CD4-positive, alpha-beta T cell treated with Interferon alpha-2 for 1 hour (primary cell): Measurements from ENCODE around the gene SNX9.
"Not testable (repeated sequence)": the region's sequence is repeated elsewhere in the genome, so short reads cannot be mapped to it uniquely, and the experiment has no call there.

ENCODE experiments used
- DNase-seq, 2 donors: peaks; one replicate each; pipeline ENCODE4 v3.0.0-alpha.2; 2020 to 2022

The SNX9 gene

GRCh38 chr6:157891544-157892362 lies 68.7 kb downstream of the SNX9 start:
- no peak for DNase-seq

GRCh38 chr6:157892363-157892877 lies 69.4 kb downstream of the SNX9 start:
- DNase-seq, result peak in 1 of 2 donors; percentile 26

GRCh38 chr6:157893238-157893637 lies 70.2 kb downstream of the SNX9 start:
- DNase-seq, result peak; percentile 61 to 62

- no peak for DNase-seq
These were observed 72.5 kb downstream of the SNX9 start for GRCh38 chr6:157895585-157895984.

GRCh38 chr6:157896932-157897331 lies 73.9 kb downstream of the SNX9 start:
- DNase-seq, result no peak

- DNase-seq, result peak; percentile 16 to 23
These were observed 75.1 kb downstream of the SNX9 start for GRCh38 chr6:157898169-157898568.

GRCh38 chr6:157898640-157899039 lies 75.6 kb downstream of the SNX9 start:
- no peak for DNase-seq

GRCh38 chr6:157900262-157900661 lies 77.2 kb downstream of the SNX9 start:
- not testable (repeated sequence) for DNase-seq

GRCh38 chr6:157900751-157901150 lies 77.7 kb downstream of the SNX9 start:
- DNase-seq, result not testable (repeated sequence)

GRCh38 chr6:157904999-157905398 lies 82.0 kb downstream of the SNX9 start:
- DNase-seq, result no peak

- DNase-seq, result no peak
These were observed 82.7 kb downstream of the SNX9 start for GRCh38 chr6:157905590-157906342.

GRCh38 chr6:157906537-157907061 lies 83.6 kb downstream of the SNX9 start:
- DNase-seq, result no peak

- no peak for DNase-seq
These were observed 84.6 kb downstream of the SNX9 start for GRCh38 chr6:157907651-157908050.

- DNase-seq, result no peak
These were observed 85.6 kb downstream of the SNX9 start for GRCh38 chr6:157908369-157909281.

GRCh38 chr6:157909282-157909664 lies 86.2 kb downstream of the SNX9 start:
- DNase-seq, result no peak

- no peak for DNase-seq
These were observed 88.2 kb downstream of the SNX9 start for GRCh38 chr6:157911278-157911677.

GRCh38 chr6:157911786-157912185 lies 88.7 kb downstream of the SNX9 start:
- DNase-seq, result no peak

- DNase-seq, result no peak
These were observed 89.3 kb downstream of the SNX9 start for GRCh38 chr6:157912326-157912725.

GRCh38 chr6:157921685-157922367 lies 98.8 kb downstream of the SNX9 start:
- no peak for DNase-seq

- DNase-seq, result no peak
These were observed 102.7 kb downstream of the SNX9 start for GRCh38 chr6:157925771-157926170.

GRCh38 chr6:157927011-157927410 lies 104.0 kb downstream of the SNX9 start:
- DNase-seq, result no peak

- DNase-seq, result no peak
These were observed 105.4 kb downstream of the SNX9 start for GRCh38 chr6:157928428-157928827.
